ENCODE measurements around the gene ECM2.

Gene ECM2

DNA sequence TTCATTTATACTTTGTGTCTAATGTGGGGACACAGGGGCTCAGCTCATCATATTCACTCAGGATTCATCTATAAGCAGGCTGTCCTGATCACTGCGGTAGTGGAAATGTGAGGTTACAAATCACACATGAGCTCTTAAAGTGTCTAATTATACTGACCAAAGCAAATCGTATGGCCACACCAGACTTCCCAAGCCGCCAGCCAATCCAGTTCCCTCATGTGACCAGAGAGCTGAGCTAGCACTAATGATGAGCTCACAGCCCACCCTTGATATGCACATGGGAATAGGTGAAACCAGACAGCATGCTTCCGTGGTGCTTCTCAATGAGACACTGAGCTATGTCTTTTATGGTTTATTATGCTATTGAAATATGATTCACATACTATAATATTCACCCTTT lies 17.6 kb downstream of the ECM2 start:
- no peak for DNase-seq
- TF ChIP-seq POLR2A (IDR thresholded peaks at IDR 0.05; ENCODE audit: low read length): no peak
- TF ChIP-seq GATA1 (IDR thresholded peaks at IDR 0.05; ENCODE audit: low read depth, low read length): no peak

DNA sequence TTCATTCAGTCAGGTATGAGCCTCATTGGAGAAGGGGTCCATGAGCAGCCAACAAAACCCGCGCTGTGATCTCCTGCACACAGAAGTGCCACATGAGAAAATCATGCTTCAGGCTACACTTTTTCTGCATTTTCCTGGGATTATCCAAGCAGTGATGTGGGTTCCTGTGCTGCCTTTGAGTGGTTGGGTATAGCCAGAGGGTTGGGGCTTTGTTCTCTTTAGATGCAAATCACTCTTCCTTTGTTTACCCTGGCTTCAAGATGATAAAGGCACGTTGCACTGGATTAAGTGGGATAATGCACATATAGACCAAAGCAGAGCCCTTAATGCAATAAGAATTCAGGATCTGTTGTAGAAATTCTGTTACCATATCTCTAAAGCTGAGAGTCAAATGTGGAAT lies 18.7 kb downstream of the ECM2 start:
- DNase-seq: no peak
- TF ChIP-seq POLR2A (IDR thresholded peaks at IDR 0.05; ENCODE audit: low read length) (no peak), GATA1 (IDR thresholded peaks at IDR 0.05; ENCODE audit: low read depth, low read length) (no peak)

GRCh38 chr9:92516521-92516920 lies 19.3 kb downstream of the ECM2 start:
- DNase-seq: no peak
- TF ChIP-seq GATA1 (IDR thresholded peaks at IDR 0.05; ENCODE audit: low read depth, low read length) (no peak), POLR2A (IDR thresholded peaks at IDR 0.05; ENCODE audit: low read length) (no peak)

- TF ChIP-seq GATA1 (IDR thresholded peaks at IDR 0.05; ENCODE audit: low read depth, low read length): no peak
- TF ChIP-seq POLR2A (IDR thresholded peaks at IDR 0.05; ENCODE audit: low read length): no peak
- DNase-seq: no peak
Measured at GRCh38 chr9:92514635-92515034, 21.2 kb downstream of the ECM2 start.

DNA sequence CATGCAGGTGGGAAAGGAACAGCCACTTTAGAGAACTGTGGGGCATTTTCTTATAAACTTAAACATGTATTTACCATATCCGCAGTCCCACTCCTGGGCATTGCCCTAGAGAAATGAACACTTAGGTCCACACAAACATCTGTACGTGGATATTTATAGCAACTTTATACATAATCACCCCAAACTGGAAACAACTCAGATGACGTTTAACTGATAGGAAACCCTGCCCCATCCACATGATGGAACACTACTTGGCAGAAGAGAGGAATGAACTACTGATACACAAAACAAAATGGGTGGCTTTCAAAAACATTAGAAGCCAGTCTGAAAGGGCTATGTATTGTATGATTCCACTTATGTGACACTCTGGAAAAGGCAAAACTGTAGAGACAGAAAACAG lies 22.4 kb downstream of the ECM2 start:
- DNase-seq: no peak
- TF ChIP-seq POLR2A (IDR thresholded peaks at IDR 0.05; ENCODE audit: low read length) (no peak), GATA1 (IDR thresholded peaks at IDR 0.05; ENCODE audit: low read depth, low read length) (no peak)

- TF ChIP-seq GATA1 (IDR thresholded peaks at IDR 0.05; ENCODE audit: low read depth, low read length) (no peak), POLR2A (IDR thresholded peaks at IDR 0.05; ENCODE audit: low read length) (no peak)
- DNase-seq: no peak
Measured at GRCh38 chr9:92512622-92513021, 23.2 kb downstream of the ECM2 start.

DNA sequence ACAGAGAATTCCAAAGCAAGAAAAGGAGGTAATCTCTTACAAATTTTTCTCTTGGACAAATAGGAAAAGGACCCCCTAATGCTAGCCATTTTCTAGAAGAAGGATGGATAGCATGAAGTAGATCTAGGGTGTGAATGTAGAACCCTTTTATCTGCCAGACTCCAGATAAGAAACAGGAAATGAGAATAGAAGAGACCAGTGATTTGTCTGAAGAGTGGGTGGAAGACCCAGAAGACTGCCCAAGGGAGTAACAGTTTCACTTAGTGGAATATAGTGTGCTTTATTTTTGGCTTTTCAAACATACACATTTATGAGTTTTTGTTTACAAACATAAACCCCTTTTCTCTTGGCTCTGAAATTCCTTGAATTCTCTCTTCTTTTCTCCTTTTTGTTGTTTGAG lies 25.0 kb downstream of the ECM2 start:
- TF ChIP-seq POLR2A (IDR thresholded peaks at IDR 0.05; ENCODE audit: low read length) (no peak), GATA1 (IDR thresholded peaks at IDR 0.05; ENCODE audit: low read depth, low read length) (no peak)
- DNase-seq: no peak

- no peak for DNase-seq
- TF ChIP-seq GATA1 (IDR thresholded peaks at IDR 0.05; ENCODE audit: low read depth, low read length) (no peak), POLR2A (IDR thresholded peaks at IDR 0.05; ENCODE audit: low read length) (no peak)
Measured at GRCh38 chr9:92509050-92509449, 26.7 kb downstream of the ECM2 start.

- no peak for DNase-seq
- no peak for TF ChIP-seq GATA1 (IDR thresholded peaks at IDR 0.05; ENCODE audit: low read depth, low read length)
- no peak for TF ChIP-seq POLR2A (IDR thresholded peaks at IDR 0.05; ENCODE audit: low read length)
Measured at GRCh38 chr9:92508018-92508820, 27.6 kb downstream of the ECM2 start.

DNA sequence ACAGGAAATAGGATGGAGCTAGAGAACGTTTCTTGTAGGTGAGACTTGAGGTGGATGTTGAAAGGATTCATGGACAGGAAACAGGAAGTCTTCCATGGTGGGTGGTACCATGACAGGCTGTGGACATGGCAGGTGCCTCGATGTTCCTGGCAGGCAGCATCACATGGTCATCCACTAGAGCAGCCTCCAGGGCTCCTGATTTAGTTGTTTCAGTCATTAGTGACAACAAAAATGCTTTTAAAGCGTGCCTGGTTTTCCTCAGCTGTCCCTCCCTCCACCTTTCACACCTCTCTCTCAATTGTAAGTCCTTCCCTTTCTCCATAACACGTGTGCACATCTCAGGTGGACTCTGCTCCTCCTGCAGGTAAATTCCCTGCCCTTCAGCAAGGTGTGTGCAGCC lies 28.3 kb downstream of the ECM2 start:
- no peak for TF ChIP-seq GATA1 (IDR thresholded peaks at IDR 0.05; ENCODE audit: low read depth, low read length)
- TF ChIP-seq POLR2A (IDR thresholded peaks at IDR 0.05; ENCODE audit: low read length): no peak
- no peak for DNase-seq

GRCh38 chr9:92507005-92507404 lies 28.8 kb downstream of the ECM2 start:
- no peak for DNase-seq
- TF ChIP-seq POLR2A (IDR thresholded peaks at IDR 0.05; ENCODE audit: low read length): no peak
- no peak for TF ChIP-seq GATA1 (IDR thresholded peaks at IDR 0.05; ENCODE audit: low read depth, low read length)

DNA sequence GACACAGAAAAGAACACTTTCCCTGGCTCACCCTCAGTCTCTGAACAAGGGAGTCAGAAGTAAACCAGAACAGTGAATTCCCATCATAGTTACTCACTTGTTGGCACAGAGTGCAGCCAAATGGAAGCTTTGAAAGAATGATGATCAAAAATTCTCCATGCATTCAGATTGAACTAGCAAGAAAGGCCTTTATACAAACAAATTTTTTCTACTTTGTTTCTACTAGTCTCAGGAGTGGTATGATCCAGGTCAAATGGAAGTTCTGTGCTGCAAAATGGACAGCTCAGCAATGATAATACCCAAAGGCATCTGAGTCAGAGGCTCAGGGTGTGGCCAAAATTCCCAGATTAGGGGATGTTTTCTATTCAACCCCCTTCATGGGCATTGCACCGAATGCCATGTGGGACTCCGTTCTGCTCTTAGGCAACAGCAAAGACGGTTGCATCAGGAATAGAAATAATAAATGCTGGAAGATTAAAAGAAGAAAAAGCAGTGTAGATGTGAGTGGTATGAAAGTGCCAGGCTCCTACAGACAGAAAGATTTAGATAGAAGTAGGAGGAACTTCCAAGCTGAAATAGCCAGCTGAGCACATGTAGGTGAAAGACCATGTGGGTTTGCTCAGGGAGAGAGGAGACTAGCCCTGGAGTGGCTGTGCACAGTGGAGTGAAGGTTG lies 29.5 kb downstream of the ECM2 start:
- no peak for TF ChIP-seq GATA1 (IDR thresholded peaks at IDR 0.05; ENCODE audit: low read depth, low read length)
- TF ChIP-seq POLR2A (IDR thresholded peaks at IDR 0.05; ENCODE audit: low read length): no peak
- DNase-seq: no peak

- no peak for TF ChIP-seq POLR2A (IDR thresholded peaks at IDR 0.05; ENCODE audit: low read length)
- no peak for TF ChIP-seq GATA1 (IDR thresholded peaks at IDR 0.05; ENCODE audit: low read depth, low read length)
- no peak for DNase-seq
Measured at GRCh38 chr9:92504881-92505280, 30.9 kb downstream of the ECM2 start.

GRCh38 chr9:92503156-92503555 lies 32.6 kb downstream of the ECM2 start:
- TF ChIP-seq GATA1 (IDR thresholded peaks at IDR 0.05; ENCODE audit: low read depth, low read length) (no peak), POLR2A (IDR thresholded peaks at IDR 0.05; ENCODE audit: low read length) (no peak)
- no peak for DNase-seq
